ENCODE data around the gene RCC1. TPM values are rescaled to one million over a fixed set of nuclear protein-coding genes. Genes with fewer than 3 reads are reported as not detected.
"Not testable (repeated sequence)": the region's sequence is repeated elsewhere in the genome, so short reads cannot be mapped to it uniquely, and the experiment has no call there.

The RCC1 gene
- total RNA-seq, 1 experiment from 2014 or later = 61.2 TPM

DNA sequence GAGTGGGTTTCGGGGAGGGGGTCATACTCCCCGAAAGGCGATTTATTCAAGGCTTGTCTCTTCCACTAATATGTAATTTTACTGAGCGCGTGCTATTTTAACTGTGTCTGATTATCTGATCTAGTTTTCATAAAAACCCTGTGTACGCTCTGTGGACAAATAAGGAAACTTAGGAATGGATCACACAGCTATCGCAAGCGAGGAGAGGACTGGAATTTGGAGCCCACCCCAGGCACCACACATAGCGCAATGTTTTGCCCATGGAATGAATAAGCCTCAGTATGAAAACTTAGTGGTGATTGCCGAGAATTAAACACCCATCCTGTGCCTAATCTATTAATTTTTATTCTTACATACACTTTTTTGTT, 76.4 kb downstream of the RCC1 start:
- TSS peak; percentile 98 for BruUV-seq (replicated peaks)
- ATAC-seq = peak; percentile 61

GRCh38 chr1:28586585-28587391, 80.9 kb downstream of the RCC1 start:
- H3K9me3 ChIP-seq (ENCODE audit: control insufficient read depth, insufficient read depth, low read depth, low read length); DNase-seq (ENCODE audit: low read depth, low spot score); intact Hi-C loops (cut with micrococcal nuclease; ENCODE audit: unreplicated experiment); BruUV-seq (replicated peaks); in situ Hi-C loops (cut with HindIII; ENCODE audit: low pct_unique_long_range_greater_than_20kb, low sequenced_read_pairs); CTCF ChIA-PET; H3K4me1 ChIP-seq (ENCODE audit: control insufficient read depth, insufficient read depth, low read length); H3K36me3 ChIP-seq (ENCODE audit: control insufficient read depth, insufficient read depth, low read length); H3K4me3 ChIP-seq (ENCODE audit: low read depth in 2 of 2, low read length in 2 of 2); H3K27ac ChIP-seq (ENCODE audit: low read length); ATAC-seq; H3K27me3 ChIP-seq (ENCODE audit: control insufficient read depth, insufficient read depth, low read length): not testable (repeated sequence)
- POLR2A ChIA-PET = interaction anchor here (0.7 kb wide), 1 partner anchor 267 kb away, joined by 9 read pairs; no protein-coding TSS in a partner anchor

More for the DNA sequence above, 76.4 kb downstream of the RCC1 start:
- Histone ChIP-seq H3K27ac (ENCODE audit: low read length) (peak overlapping the region; percentile 90), H3K27me3 (ENCODE audit: control insufficient read depth, insufficient read depth, low read length) (no peaks in the 10 kb centered on the region), H3K9me3 (ENCODE audit: control insufficient read depth, insufficient read depth, low read depth, low read length) (no peaks in the 10 kb centered on the region), H3K36me3 (ENCODE audit: control insufficient read depth, insufficient read depth, low read length) (peaks cover 15% of the 10 kb centered on the region), H3K4me1 (ENCODE audit: control insufficient read depth, insufficient read depth, low read length) (peaks cover 4% of the 10 kb centered on the region), H3K4me3 (ENCODE audit: low read depth in 2 of 2, low read length in 2 of 2) (peak overlapping the region; percentile 89 to 90)
- ChIA-PET POLR2A (interaction anchor here (0.5 to 1.2 kb wide), 13 partner anchors 8 to 579 kb away, joined by 3 to 11 read pairs (median 5); partner anchors contain the start of gene TAF12), CTCF (interaction anchor here (0.6 to 0.8 kb wide), 2 partner anchors 20 to 467 kb away, joined by 3 read pairs; no protein-coding TSS in a partner anchor)
- TF ChIP-seq, protein P1, sequence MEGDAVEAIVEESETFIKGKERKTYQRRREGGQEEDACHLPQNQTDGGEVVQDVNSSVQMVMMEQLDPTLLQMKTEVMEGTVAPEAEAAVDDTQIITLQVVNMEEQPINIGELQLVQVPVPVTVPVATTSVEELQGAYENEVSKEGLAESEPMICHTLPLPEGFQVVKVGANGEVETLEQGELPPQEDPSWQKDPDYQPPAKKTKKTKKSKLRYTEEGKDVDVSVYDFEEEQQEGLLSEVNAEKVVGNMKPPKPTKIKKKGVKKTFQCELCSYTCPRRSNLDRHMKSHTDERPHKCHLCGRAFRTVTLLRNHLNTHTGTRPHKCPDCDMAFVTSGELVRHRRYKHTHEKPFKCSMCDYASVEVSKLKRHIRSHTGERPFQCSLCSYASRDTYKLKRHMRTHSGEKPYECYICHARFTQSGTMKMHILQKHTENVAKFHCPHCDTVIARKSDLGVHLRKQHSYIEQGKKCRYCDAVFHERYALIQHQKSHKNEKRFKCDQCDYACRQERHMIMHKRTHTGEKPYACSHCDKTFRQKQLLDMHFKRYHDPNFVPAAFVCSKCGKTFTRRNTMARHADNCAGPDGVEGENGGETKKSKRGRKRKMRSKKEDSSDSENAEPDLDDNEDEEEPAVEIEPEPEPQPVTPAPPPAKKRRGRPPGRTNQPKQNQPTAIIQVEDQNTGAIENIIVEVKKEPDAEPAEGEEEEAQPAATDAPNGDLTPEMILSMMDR (IDR thresholded peaks at IDR 0.05) = no peak
- no peak for TF ChIP-seq TCF7L2 (IDR thresholded peaks at IDR 0.05; ENCODE audit: low read depth, low read length)
- no peak for TF ChIP-seq SIN3A (IDR thresholded peaks at IDR 0.05; ENCODE audit: borderline replicate concordance, insufficient read depth, low read depth, low read length)
- TF ChIP-seq POLR2AphosphoS5 (IDR thresholded peaks at IDR 0.05; ENCODE audit: low read depth, low read length) = no peak
- TF ChIP-seq, protein P2, sequence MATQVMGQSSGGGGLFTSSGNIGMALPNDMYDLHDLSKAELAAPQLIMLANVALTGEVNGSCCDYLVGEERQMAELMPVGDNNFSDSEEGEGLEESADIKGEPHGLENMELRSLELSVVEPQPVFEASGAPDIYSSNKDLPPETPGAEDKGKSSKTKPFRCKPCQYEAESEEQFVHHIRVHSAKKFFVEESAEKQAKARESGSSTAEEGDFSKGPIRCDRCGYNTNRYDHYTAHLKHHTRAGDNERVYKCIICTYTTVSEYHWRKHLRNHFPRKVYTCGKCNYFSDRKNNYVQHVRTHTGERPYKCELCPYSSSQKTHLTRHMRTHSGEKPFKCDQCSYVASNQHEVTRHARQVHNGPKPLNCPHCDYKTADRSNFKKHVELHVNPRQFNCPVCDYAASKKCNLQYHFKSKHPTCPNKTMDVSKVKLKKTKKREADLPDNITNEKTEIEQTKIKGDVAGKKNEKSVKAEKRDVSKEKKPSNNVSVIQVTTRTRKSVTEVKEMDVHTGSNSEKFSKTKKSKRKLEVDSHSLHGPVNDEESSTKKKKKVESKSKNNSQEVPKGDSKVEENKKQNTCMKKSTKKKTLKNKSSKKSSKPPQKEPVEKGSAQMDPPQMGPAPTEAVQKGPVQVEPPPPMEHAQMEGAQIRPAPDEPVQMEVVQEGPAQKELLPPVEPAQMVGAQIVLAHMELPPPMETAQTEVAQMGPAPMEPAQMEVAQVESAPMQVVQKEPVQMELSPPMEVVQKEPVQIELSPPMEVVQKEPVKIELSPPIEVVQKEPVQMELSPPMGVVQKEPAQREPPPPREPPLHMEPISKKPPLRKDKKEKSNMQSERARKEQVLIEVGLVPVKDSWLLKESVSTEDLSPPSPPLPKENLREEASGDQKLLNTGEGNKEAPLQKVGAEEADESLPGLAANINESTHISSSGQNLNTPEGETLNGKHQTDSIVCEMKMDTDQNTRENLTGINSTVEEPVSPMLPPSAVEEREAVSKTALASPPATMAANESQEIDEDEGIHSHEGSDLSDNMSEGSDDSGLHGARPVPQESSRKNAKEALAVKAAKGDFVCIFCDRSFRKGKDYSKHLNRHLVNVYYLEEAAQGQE (IDR thresholded peaks at IDR 0.05; ENCODE audit: insufficient read depth in 1 of 2, low read depth in 2 of 2, low read length in 1 of 2) = no peak
- DNase-seq (ENCODE audit: low read depth, low spot score) = no peak
- in situ Hi-C loops (cut with HindIII; ENCODE audit: low pct_unique_long_range_greater_than_20kb, low sequenced_read_pairs) = no loop called here
- intact Hi-C loops (cut with micrococcal nuclease; ENCODE audit: unreplicated experiment) = no loop called here

Other genes starting within 250 kb of the RCC1 start
- gene SESN2, start 246.5 kb upstream of the RCC1 start, total RNA-seq (2021; ENCODE audit: unreplicated experiment) = 19.7 TPM
- 21.7 TPM for gene MED18, start 177.0 kb upstream of the RCC1 start, total RNA-seq (2021; ENCODE audit: unreplicated experiment)
- 63.4 TPM for gene PHACTR4, start 136.3 kb upstream of the RCC1 start, total RNA-seq (2021; ENCODE audit: unreplicated experiment)
- gene TRNAU1AP, start 47.0 kb downstream of the RCC1 start, total RNA-seq (2021; ENCODE audit: unreplicated experiment) = 39.1 TPM
- gene RAB42, start 86.2 kb downstream of the RCC1 start, total RNA-seq (2021; ENCODE audit: unreplicated experiment) = 4.2 TPM
- gene TAF12, start 137.0 kb downstream of the RCC1 start, total RNA-seq (2021; ENCODE audit: unreplicated experiment) = 33.9 TPM
- gene RNU11, start 142.6 kb downstream of the RCC1 start, total RNA-seq (2021; ENCODE audit: unreplicated experiment) = not detected
- gene GMEB1, start 162.7 kb downstream of the RCC1 start, total RNA-seq (2021; ENCODE audit: unreplicated experiment) = 13.8 TPM
- 97.3 TPM for gene YTHDF2, start 230.9 kb downstream of the RCC1 start, total RNA-seq (2021; ENCODE audit: unreplicated experiment)

Data from Panc1 (cell line).